DOHH2 (cell line): Measurements from ENCODE around the gene CACNA1B.

Experiments used
- EZH2phosphoT487 ChIP-seq: fragments of 200-600 bp; sonication (generic); IDR thresholded peaks from 2 replicates; pipeline ENCODE4 v1.6.1; 2017; ENCODE audit warnings: borderline replicate concordance, mild to moderate bottlenecking, antibody characterized with exemption, low read length, moderate library complexity, mixed read lengths
- TF ChIP-seq, protein P1 (sequence below): fragments of 200-600 bp; sonication (generic); IDR thresholded peaks from one replicate; pipeline ENCODE4 v1.5.1; 2014; ENCODE audit warnings: antibody characterized with exemption, mild to moderate bottlenecking, low read depth, low read length; ENCODE audit not compliant: poor library complexity, severe bottlenecking

DNA sequence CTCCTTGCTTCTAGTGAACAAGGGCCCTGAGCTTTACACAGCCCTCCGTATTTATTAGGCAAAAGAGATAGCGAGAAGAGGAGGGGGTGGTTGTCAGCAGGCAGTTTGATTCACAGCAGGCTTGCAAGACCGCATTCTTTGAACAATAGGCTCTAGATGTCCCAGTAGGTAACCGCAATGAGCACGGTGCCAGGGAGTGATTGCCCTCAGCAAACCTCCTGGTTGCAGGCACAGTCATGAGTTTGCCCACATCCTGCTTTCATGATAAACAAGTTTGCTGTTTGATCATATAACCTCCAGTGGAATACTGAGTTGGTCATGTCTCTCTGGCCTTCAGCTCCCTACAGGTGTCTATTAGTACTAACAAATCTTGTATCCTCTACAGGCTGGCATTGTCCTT is 66.1 kb downstream of the CACNA1B start:
- TF ChIP-seq EZH2phosphoT487, result no peak
- TF ChIP-seq, protein P1, sequence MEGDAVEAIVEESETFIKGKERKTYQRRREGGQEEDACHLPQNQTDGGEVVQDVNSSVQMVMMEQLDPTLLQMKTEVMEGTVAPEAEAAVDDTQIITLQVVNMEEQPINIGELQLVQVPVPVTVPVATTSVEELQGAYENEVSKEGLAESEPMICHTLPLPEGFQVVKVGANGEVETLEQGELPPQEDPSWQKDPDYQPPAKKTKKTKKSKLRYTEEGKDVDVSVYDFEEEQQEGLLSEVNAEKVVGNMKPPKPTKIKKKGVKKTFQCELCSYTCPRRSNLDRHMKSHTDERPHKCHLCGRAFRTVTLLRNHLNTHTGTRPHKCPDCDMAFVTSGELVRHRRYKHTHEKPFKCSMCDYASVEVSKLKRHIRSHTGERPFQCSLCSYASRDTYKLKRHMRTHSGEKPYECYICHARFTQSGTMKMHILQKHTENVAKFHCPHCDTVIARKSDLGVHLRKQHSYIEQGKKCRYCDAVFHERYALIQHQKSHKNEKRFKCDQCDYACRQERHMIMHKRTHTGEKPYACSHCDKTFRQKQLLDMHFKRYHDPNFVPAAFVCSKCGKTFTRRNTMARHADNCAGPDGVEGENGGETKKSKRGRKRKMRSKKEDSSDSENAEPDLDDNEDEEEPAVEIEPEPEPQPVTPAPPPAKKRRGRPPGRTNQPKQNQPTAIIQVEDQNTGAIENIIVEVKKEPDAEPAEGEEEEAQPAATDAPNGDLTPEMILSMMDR, result no peak
